SKM-1 (cell line): Measurements from ENCODE around the gene PTPN23.
"Not testable (repeated sequence)": the region's sequence is repeated elsewhere in the genome, so short reads cannot be mapped to it uniquely, and the experiment has no call there.

Source experiments
- DNase-seq: peaks from one replicate; lab custom pipeline; 2025; ENCODE audit not compliant: unreplicated experiment; lab: John Stamatoyannopoulos, UW

PTPN23 gene

GRCh38 chr3:47441796-47442551 lies 61.2 kb downstream of the PTPN23 start:
- no peak for DNase-seq

- no peak for DNase-seq
These were observed 62.8 kb downstream of the PTPN23 start for GRCh38 chr3:47443611-47443995.

GRCh38 chr3:47444103-47444502 lies 63.3 kb downstream of the PTPN23 start:
- DNase-seq = no peak

- DNase-seq = no peak
These were observed 71.8 kb downstream of the PTPN23 start for GRCh38 chr3:47452453-47453215.

- no peak for DNase-seq
These were observed 75.1 kb downstream of the PTPN23 start for GRCh38 chr3:47455806-47456452.

- no peak for DNase-seq
These were observed 76.2 kb downstream of the PTPN23 start for GRCh38 chr3:47456984-47457383.

- not testable (repeated sequence) for DNase-seq
These were observed 78.8 kb downstream of the PTPN23 start for GRCh38 chr3:47459534-47460085.
